Vagina (tissue), 2 donors: ENCODE data around the gene IL1RL1.

Experiments used
- POLR2A ChIP-seq, 2 donors: fragments of 450-650 bp; IDR thresholded peaks; one replicate each; pipeline ENCODE4 v1.6.1; 2017; ENCODE audit warnings: antibody characterized with exemption in 2 of 2, mild to moderate bottlenecking in 2 of 2, moderate library complexity in 2 of 2
- TF ChIP-seq, protein P1 (sequence below), 3 experiments: fragments of 450-650 bp in 2 of 3; fragments of 200-600 bp in 1 of 3; sonication (generic) in 1 of 3; IDR thresholded peaks; one replicate each; pipeline ENCODE4 v1.5.1; 2017 to 2019; ENCODE audit warnings: antibody characterized with exemption in 3 of 3, mild to moderate bottlenecking in 2 of 3, moderate library complexity in 2 of 3

GRCh38 chr2:102386867-102387541, 75.6 kb downstream of the IL1RL1 start:
- TF ChIP-seq, protein P1, sequence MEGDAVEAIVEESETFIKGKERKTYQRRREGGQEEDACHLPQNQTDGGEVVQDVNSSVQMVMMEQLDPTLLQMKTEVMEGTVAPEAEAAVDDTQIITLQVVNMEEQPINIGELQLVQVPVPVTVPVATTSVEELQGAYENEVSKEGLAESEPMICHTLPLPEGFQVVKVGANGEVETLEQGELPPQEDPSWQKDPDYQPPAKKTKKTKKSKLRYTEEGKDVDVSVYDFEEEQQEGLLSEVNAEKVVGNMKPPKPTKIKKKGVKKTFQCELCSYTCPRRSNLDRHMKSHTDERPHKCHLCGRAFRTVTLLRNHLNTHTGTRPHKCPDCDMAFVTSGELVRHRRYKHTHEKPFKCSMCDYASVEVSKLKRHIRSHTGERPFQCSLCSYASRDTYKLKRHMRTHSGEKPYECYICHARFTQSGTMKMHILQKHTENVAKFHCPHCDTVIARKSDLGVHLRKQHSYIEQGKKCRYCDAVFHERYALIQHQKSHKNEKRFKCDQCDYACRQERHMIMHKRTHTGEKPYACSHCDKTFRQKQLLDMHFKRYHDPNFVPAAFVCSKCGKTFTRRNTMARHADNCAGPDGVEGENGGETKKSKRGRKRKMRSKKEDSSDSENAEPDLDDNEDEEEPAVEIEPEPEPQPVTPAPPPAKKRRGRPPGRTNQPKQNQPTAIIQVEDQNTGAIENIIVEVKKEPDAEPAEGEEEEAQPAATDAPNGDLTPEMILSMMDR (IDR thresholded peaks at IDR 0.05): no peak
- TF ChIP-seq POLR2A (IDR thresholded peaks at IDR 0.05): no peak
